GM19372 (cell line): Measurements from ENCODE around the gene ZNF649.
"Not testable (repeated sequence)": the region's sequence is repeated elsewhere in the genome, so short reads cannot be mapped to it uniquely, and the experiment has no call there.

Experiments used
- ATAC-seq: cut with Tn5 transposase; IDR thresholded peaks from one replicate; pipeline ENCODE4 v1.9.1; 2021; ENCODE audit warnings: mild to moderate bottlenecking, low read depth, moderate library complexity; ENCODE audit not compliant: unreplicated experiment

ZNF649 gene

GRCh38 chr19:51904331-51905165 is at the start of gene ZNF649:
Gene ZNF649 (minus strand): TSS chr19:51905017. CDS start chr19:51900107, 4,910 bp downstream.
- no peak for ATAC-seq

GRCh38 chr19:51948975-51949374 is 44.2 kb upstream of the ZNF649 start:
- ATAC-seq, result no peak

GRCh38 chr19:51946602-51947001 is 41.8 kb upstream of the ZNF649 start:
- ATAC-seq, result no peak

- ATAC-seq, result no peak
Observed at GRCh38 chr19:51944798-51945552, 40.2 kb upstream of the ZNF649 start.

GRCh38 chr19:51938936-51939335 is 34.1 kb upstream of the ZNF649 start:
- ATAC-seq, result no peak

- no peak for ATAC-seq
Observed at GRCh38 chr19:51931921-51932320, 27.1 kb upstream of the ZNF649 start.

GRCh38 chr19:51927859-51928258 is 23.0 kb upstream of the ZNF649 start:
- no peak for ATAC-seq

- peak; percentile 86 for ATAC-seq
Observed at GRCh38 chr19:51926784-51927741, 22.2 kb upstream of the ZNF649 start, which contains the start of gene ZNF613. Gene ZNF613 (plus strand): TSS chr19:51927472. CDS start chr19:51936221, 8,749 bp downstream.

GRCh38 chr19:51926426-51926783 is 21.6 kb upstream of the ZNF649 start:
- ATAC-seq, result no peak

- ATAC-seq, result no peak
Observed at GRCh38 chr19:51921949-51922348, 17.1 kb upstream of the ZNF649 start.

GRCh38 chr19:51919606-51920005 is 14.8 kb upstream of the ZNF649 start:
- no peak for ATAC-seq

GRCh38 chr19:51916167-51916566 is 11.3 kb upstream of the ZNF649 start:
- ATAC-seq, result no peak

GRCh38 chr19:51915324-51915867 is 10.6 kb upstream of the ZNF649 start:
- no peak for ATAC-seq

- not testable (repeated sequence) for ATAC-seq
Observed at GRCh38 chr19:51907981-51908380, 3.2 kb upstream of the ZNF649 start.

GRCh38 chr19:51906108-51906507 is 1.3 kb upstream of the ZNF649 start:
- ATAC-seq, result not testable (repeated sequence)

- not testable (repeated sequence) for ATAC-seq
Observed at GRCh38 chr19:51905639-51906038, 822 bp upstream of the ZNF649 start.

- ATAC-seq, result no peak
Observed at GRCh38 chr19:51905206-51905605, 389 bp upstream of the ZNF649 start.

GRCh38 chr19:51903192-51903591 is 1.6 kb downstream of the ZNF649 start:
- no peak for ATAC-seq

- ATAC-seq, result no peak
Observed at GRCh38 chr19:51901860-51902259, 3.0 kb downstream of the ZNF649 start.

GRCh38 chr19:51891193-51891747 is 13.5 kb downstream of the ZNF649 start:
- no peak for ATAC-seq
